Nephron progenitor cell (in vitro differentiated cells): ENCODE measurements around the gene USP17L13.
"Not testable (repeated sequence)": the region's sequence is repeated elsewhere in the genome, so short reads cannot be mapped to it uniquely, and the experiment has no call there.

Source experiments
- DNase-seq: peaks from one replicate; pipeline ENCODE4 v3.0.0; 2021
- H3K27ac Mint-ChIP-seq: 2 replicates; pipeline ENCODE4 v1.8.0; 2021; ENCODE audit warnings: mild to moderate bottlenecking, moderate library complexity, mixed read lengths
- H3K27me3 Mint-ChIP-seq: 2 replicates; pipeline ENCODE4 v1.8.0; 2021; ENCODE audit warnings: mild to moderate bottlenecking, low read depth, mixed read lengths; ENCODE audit not compliant: poor library complexity
- H3K36me3 Mint-ChIP-seq: 2 replicates; pipeline ENCODE4 v1.8.0; 2021; ENCODE audit warnings: low read depth, mixed read lengths
- H3K4me1 Mint-ChIP-seq: 2 replicates; pipeline ENCODE4 v1.8.0; 2021; ENCODE audit warnings: mixed read lengths
- H3K4me3 Mint-ChIP-seq: 2 replicates; pipeline ENCODE4 v1.8.0; 2021; ENCODE audit warnings: mild to moderate bottlenecking, moderate library complexity, mixed read lengths
- H3K9me3 Mint-ChIP-seq: 2 replicates; pipeline ENCODE4 v1.8.0; 2021; ENCODE audit warnings: mild to moderate bottlenecking, moderate library complexity, mixed read lengths

Gene USP17L13

GRCh38 chr4:9271719-9272118, 47.0 kb downstream of the USP17L13 start:
- DNase-seq = peak; percentile 4
- not testable (repeated sequence) for H3K9me3 Mint-ChIP-seq, H3K4me1 Mint-ChIP-seq, H3K27ac Mint-ChIP-seq, H3K27me3 Mint-ChIP-seq, H3K36me3 Mint-ChIP-seq, H3K4me3 Mint-ChIP-seq
